ENCODE measurements around the gene NTRK2. TPM values are rescaled to one million over a fixed set of nuclear protein-coding genes. Genes with fewer than 3 reads are reported as not detected.

NTRK2 gene
- total RNA-seq, 1 donor from 2014 or later = 266 TPM

- DNase-seq = no peak
Observed at GRCh38 chr9:84941792-84942191, 272.3 kb downstream of the NTRK2 start.

GRCh38 chr9:84943482-84944050 lies 274.0 kb downstream of the NTRK2 start:
- no peak for DNase-seq

- no peak for DNase-seq
Observed at GRCh38 chr9:84945878-84946538, 276.5 kb downstream of the NTRK2 start.

GRCh38 chr9:84947412-84947972 lies 278.0 kb downstream of the NTRK2 start:
- no peak for DNase-seq

- DNase-seq = no peak
Observed at GRCh38 chr9:84949258-84949657, 279.7 kb downstream of the NTRK2 start.

GRCh38 chr9:84949971-84950370 lies 280.4 kb downstream of the NTRK2 start:
- no peak for DNase-seq

- no peak for DNase-seq
Observed at GRCh38 chr9:84950879-84951811, 281.6 kb downstream of the NTRK2 start.

GRCh38 chr9:84953252-84953773 lies 283.8 kb downstream of the NTRK2 start:
- no peak for DNase-seq

GRCh38 chr9:84953797-84954705 lies 284.5 kb downstream of the NTRK2 start:
- peak; percentile 70 for DNase-seq

- DNase-seq = no peak
Observed at GRCh38 chr9:84955155-84955554, 285.6 kb downstream of the NTRK2 start.

- no peak for DNase-seq
Observed at GRCh38 chr9:84955971-84956370, 286.4 kb downstream of the NTRK2 start.

- DNase-seq = no peak
Observed at GRCh38 chr9:84959339-84959738, 289.8 kb downstream of the NTRK2 start.

GRCh38 chr9:84966876-84967830 lies 297.6 kb downstream of the NTRK2 start:
- DNase-seq = peak; percentile 72

GRCh38 chr9:84969084-84969483 lies 299.6 kb downstream of the NTRK2 start:
- no peak for DNase-seq

- no peak for DNase-seq
Observed at GRCh38 chr9:84969736-84970135, 300.2 kb downstream of the NTRK2 start.

- DNase-seq = no peak
Observed at GRCh38 chr9:84970432-84970831, 300.9 kb downstream of the NTRK2 start.

- no peak for DNase-seq
Observed at GRCh38 chr9:84971571-84971970, 302.0 kb downstream of the NTRK2 start.

GRCh38 chr9:84974258-84974657 lies 304.7 kb downstream of the NTRK2 start:
- no peak for DNase-seq

- DNase-seq = no peak
Observed at GRCh38 chr9:84974855-84975254, 305.3 kb downstream of the NTRK2 start.

- DNase-seq = no peak
Observed at GRCh38 chr9:84975926-84976325, 306.4 kb downstream of the NTRK2 start.

All from occipital lobe (tissue), 2 donors.